Measurements from ENCODE around the gene CLCNKB. TPM values are rescaled to one million over a fixed set of nuclear protein-coding genes. Genes with fewer than 3 reads are reported as not detected.

The CLCNKB gene
- total RNA-seq (2022; extraction: Qiagen RNA extraction), result 0.07 to 0.13 TPM (median 0.10 TPM) in 4 of 5 replicates, not detected in the other

DNA sequence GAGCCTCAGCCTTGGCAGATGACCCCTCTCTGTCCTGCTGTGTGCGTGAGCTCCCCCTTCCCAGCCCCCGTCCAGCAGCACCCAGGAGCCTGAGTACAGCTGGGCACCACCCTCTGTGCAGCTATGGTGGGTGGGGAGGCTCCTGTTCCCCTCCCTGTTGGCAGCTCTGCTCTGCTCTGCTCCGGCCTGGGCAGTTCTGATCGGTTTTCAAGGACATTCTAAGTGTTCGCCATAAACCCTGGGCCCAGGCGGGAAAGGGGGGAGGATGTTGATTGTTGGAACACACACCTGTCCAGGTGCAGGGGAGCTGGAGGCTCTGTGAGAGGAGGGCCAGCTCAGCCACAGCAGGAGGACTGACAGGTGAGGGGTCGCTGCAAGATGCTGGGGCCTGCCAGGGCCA is at the start of gene CLCNKB:
Gene CLCNKB (plus strand): TSS at position 262 of the 400 bp plus-strand sequence. CDS start 711 bp downstream, outside the sequence.

DNA sequence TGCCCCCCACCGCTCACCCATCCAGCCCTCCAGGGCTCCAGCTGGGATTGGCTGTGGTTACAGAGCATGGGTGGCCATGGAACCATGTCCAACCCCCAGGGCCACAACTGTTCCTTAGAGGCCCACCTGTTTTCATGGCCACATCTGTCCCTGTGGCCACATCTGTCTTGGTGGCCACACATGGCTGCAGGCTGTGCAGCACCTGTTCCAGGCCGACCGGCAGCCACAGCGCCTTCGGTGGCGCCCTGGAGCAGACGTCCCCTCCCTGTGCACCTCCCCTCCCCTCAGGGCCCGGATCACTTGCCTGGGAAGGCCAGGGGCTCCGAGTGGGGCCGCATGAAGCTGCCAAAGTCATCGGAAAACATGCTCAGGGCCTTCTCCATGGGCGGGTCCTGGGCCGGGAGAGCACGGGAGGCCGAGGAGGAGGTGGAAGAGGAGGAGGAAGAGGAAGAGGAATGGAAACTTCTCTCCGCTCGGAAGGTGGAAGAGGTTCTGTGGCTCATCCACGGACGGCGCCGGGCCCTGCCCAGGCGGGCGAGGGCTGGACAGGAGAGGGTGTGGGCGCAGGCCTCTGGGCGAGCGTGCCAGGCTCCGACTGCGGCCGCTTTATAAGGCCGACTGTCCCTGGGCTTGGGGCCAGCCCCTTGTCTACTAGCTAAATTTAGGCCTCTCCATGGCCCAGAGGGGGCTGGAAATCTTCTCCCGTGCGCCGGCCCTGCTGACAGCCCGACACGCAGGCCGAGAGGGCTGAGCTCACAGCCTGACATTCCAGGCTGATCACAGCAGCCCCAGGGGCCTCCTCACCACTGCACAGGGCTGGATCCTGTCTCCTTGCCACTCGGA is 25.9 kb upstream of the CLCNKB start, which contains the start of gene HSPB7:
Gene HSPB7 (minus strand): TSS at position 583 of the 843 bp plus-strand sequence. CDS start 80 bp downstream, at position 503.

DNA sequence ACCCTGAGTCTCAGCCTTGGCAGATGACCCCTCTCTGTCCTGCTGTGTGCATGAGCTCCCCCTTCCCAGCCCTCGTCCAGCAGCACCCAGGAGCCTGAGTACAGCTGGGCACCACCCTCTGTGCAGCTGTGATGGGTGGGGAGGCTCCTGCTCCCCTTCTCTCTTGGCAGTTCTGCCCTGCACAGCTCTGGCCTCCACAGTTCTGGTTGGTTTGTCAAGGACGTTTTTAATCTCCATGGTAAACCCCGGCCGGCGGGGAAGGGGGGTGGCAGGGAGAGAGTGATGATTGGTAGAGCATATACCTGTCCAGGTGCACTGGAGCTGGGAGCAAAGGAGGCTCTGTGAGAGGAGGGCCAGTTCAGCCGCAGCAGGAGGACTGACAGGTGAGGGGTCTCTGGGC is 21.9 kb upstream of the CLCNKB start, which contains the start of gene CLCNKA:
Gene CLCNKA (plus strand): TSS at position 356 of the 400 bp plus-strand sequence. CDS start 584 bp downstream, outside the sequence.

DNA sequence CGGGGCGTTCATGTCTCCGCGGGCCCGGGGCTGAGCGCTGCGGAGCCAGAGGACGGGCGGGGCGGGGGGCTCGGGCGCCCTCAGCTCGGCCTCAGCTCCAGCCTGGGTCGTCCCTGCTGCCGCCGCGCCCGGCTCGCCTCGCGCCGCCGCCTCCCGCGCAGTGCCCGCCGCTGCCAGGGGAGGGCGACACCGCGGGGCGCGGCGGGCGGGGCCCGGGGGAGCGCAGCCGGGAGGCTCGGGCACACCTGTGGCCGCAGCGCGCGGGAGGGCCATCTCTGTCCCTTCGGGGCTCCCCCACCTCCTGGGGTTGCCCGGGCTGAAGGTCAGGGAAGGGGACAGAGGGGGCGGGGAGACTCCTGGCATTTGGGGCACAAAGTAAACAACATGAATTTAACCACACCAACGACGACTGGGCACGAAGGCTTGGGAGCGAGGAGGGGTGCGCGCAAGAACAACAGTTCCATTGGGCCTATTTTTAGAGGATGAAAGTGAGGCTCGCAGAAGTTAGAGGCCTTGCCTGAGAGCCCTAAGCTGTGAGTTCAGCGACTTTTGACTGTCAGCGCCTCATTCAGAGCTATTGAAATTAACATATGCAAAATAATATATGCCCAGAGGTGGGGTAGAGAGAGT is 30.0 kb downstream of the CLCNKB start, which contains the start of gene FAM131C:
Gene FAM131C (minus strand): TSS at position 162 of the 630 bp plus-strand sequence. CDS start 209 bp downstream, outside the sequence.

Other genes with a start within 250 kb of the CLCNKB start
- gene UQCRHL, start 236.1 kb upstream of the CLCNKB start, total RNA-seq (2022; extraction: Qiagen RNA extraction), result 5.5 to 7.6 TPM (median 6.6 TPM) in 5 replicates
- gene SPEN, start 196.1 kb upstream of the CLCNKB start, total RNA-seq (2022; extraction: Qiagen RNA extraction), result 33.9 to 39.3 TPM (median 36.0 TPM) in 5 replicates
- 9.3 to 13.9 TPM (median 12.8 TPM) in 5 replicates for gene ZBTB17, start 67.7 kb upstream of the CLCNKB start, total RNA-seq (2022; extraction: Qiagen RNA extraction)
- 0.02 to 0.03 TPM in 2 of 5 replicates, not detected in the others for gene SRARP, start 39.5 kb upstream of the CLCNKB start, total RNA-seq (2022; extraction: Qiagen RNA extraction)
- gene HSPB7, start 25.7 kb upstream of the CLCNKB start, total RNA-seq (2022; extraction: Qiagen RNA extraction), result 0.07 to 0.11 TPM (median 0.10 TPM) in 3 of 5 replicates, not detected in the others
- 0.03 to 0.09 TPM (median 0.06 TPM) in 5 replicates for gene CLCNKA, start 21.7 kb upstream of the CLCNKB start, total RNA-seq (2022; extraction: Qiagen RNA extraction)
- 13.5 to 21.3 TPM (median 19.9 TPM) in 5 replicates for gene FAM131C, start 29.9 kb downstream of the CLCNKB start, total RNA-seq (2022; extraction: Qiagen RNA extraction)
- gene EPHA2, start 112.3 kb downstream of the CLCNKB start, total RNA-seq (2022; extraction: Qiagen RNA extraction), result 98.2 to 125 TPM (median 118 TPM) in 5 replicates
- gene ARHGEF19, start 168.9 kb downstream of the CLCNKB start, total RNA-seq (2022; extraction: Qiagen RNA extraction), result 5.1 to 6.6 TPM (median 5.7 TPM) in 5 replicates
- gene CPLANE2, start 193.4 kb downstream of the CLCNKB start, total RNA-seq (2022; extraction: Qiagen RNA extraction), result 3.2 to 4.8 TPM (median 3.4 TPM) in 5 replicates

Data from A549 treated with AZD2906 at 1 μM for 4 hours (cell line).